ENCODE results near the gene RHOA. TPM values are rescaled to one million over a fixed set of nuclear protein-coding genes. Genes with fewer than 3 reads are reported as not detected.

RHOA gene
- total and polyA plus RNA-seq, 2 of the 13 experiments (the other 11 are each of a cell fraction or from before 2014, with no cell fraction given), result 131 to 177 TPM

DNA sequence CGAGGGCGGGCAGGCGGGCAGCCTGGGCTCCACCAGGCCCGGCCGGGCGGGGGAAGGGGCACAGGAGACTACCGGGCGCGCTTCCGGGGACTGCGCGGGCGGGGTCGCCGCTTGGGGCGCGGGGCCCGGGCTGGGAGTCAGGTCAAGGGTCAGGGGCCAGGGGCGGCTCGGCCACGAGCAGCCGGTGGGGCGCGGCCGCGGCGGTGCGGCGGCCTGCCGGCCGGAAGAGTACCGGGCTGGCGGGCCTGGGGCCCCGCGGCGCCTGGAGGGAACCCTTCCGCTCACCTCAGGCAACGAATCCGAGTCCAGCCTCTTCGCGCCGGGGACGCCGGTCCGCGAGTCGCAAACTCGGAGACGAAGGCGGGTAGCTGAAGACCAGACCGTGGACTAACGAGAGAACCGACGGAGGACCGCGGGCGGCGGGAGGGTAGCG lies 225 bp downstream of the RHOA start (continued):
- TF ChIP-seq, protein P1, sequence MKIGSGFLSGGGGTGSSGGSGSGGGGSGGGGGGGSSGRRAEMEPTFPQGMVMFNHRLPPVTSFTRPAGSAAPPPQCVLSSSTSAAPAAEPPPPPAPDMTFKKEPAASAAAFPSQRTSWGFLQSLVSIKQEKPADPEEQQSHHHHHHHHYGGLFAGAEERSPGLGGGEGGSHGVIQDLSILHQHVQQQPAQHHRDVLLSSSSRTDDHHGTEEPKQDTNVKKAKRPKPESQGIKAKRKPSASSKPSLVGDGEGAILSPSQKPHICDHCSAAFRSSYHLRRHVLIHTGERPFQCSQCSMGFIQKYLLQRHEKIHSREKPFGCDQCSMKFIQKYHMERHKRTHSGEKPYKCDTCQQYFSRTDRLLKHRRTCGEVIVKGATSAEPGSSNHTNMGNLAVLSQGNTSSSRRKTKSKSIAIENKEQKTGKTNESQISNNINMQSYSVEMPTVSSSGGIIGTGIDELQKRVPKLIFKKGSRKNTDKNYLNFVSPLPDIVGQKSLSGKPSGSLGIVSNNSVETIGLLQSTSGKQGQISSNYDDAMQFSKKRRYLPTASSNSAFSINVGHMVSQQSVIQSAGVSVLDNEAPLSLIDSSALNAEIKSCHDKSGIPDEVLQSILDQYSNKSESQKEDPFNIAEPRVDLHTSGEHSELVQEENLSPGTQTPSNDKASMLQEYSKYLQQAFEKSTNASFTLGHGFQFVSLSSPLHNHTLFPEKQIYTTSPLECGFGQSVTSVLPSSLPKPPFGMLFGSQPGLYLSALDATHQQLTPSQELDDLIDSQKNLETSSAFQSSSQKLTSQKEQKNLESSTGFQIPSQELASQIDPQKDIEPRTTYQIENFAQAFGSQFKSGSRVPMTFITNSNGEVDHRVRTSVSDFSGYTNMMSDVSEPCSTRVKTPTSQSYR (CRISPR knock-in tag; IDR thresholded peaks at IDR 0.05; ENCODE audit: borderline replicate concordance), result peak; percentile 37; the same call in 1 of the 2 replicates
- TF ChIP-seq, protein P2, sequence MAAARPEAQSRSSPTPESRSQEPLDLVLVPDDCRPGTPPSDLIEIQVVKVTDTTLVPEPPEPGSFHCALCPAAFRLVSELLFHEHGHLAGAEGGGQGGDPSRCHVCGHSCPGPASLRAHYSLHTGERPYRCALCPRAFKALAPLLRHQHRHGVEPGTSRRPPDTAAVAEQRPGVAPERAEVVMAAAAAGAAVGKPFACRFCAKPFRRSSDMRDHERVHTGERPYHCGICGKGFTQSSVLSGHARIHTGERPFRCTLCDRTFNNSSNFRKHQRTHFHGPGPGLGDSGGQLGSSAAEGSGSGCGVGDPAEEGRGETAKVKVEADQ (CRISPR knock-in tag; IDR thresholded peaks at IDR 0.05; ENCODE audit: borderline replicate concordance), result 0 out of 2 replicates have a peak, but pooled peaks have one; percentile 22
- TF ChIP-seq ZNF777 (CRISPR knock-in tag; IDR thresholded peaks at IDR 0.05) (0 out of 2 replicates have a peak, but pooled peaks have one; percentile 45), GATAD1 (CRISPR knock-in tag; IDR thresholded peaks at IDR 0.05) (no peak), CHD2 (IDR thresholded peaks at IDR 0.05; ENCODE audit: low read depth, low read length) (peak; percentile 74; the same call in 1 of the 2 replicates), AGO2 (optimal IDR thresholded peaks at IDR 0.05; ENCODE audit: low read depth, low read length) (peak; percentile 5), NCOR1 (IDR thresholded peaks at IDR 0.05; ENCODE audit: borderline replicate concordance, low read length) (0 out of 2 replicates have a peak, but pooled peaks have one; percentile 8), RORA (CRISPR knock-in tag; IDR thresholded peaks at IDR 0.05) (0 out of 2 replicates have a peak, but pooled peaks have one; percentile 24)
- TF ChIP-seq, protein P3, sequence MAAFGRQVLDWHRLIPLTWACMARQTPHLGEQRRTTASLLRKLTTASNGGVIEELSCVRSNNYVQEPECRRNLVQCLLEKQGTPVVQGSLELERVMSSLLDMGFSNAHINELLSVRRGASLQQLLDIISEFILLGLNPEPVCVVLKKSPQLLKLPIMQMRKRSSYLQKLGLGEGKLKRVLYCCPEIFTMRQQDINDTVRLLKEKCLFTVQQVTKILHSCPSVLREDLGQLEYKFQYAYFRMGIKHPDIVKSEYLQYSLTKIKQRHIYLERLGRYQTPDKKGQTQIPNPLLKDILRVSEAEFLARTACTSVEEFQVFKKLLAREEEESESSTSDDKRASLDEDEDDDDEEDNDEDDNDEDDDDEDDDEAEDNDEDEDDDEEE (CRISPR knock-in tag; IDR thresholded peaks at IDR 0.05), result no peak
